ENCODE data around the gene CPSF3.

Gene CPSF3

GRCh38 chr2:9416962-9417316 lies 6.5 kb upstream of the CPSF3 start:
- no peak for DNase-seq (ENCODE audit: low read depth in 2 of 2, low spot score in 1 of 2)

GRCh38 chr2:9417725-9418124 lies 5.7 kb upstream of the CPSF3 start:
- no peak for DNase-seq (ENCODE audit: low read depth in 2 of 2, low spot score in 1 of 2)

- no peak for DNase-seq (ENCODE audit: low read depth in 2 of 2, low spot score in 1 of 2)
Observed at GRCh38 chr2:9418746-9419145, 4.7 kb upstream of the CPSF3 start.

- DNase-seq (ENCODE audit: low read depth in 2 of 2, low spot score in 1 of 2): no peak
Observed at GRCh38 chr2:9419541-9419940, 3.9 kb upstream of the CPSF3 start.

GRCh38 chr2:9420495-9420894 lies 3.0 kb upstream of the CPSF3 start:
- DNase-seq (ENCODE audit: low read depth in 2 of 2, low spot score in 1 of 2): no peak

GRCh38 chr2:9422321-9423099 lies 944 bp upstream of the CPSF3 start:
- peak; percentile 20 to 21 for DNase-seq (ENCODE audit: low read depth in 2 of 2, low spot score in 1 of 2)

GRCh38 chr2:9423922-9424272 lies 443 bp downstream of the CPSF3 start:
- DNase-seq (ENCODE audit: low read depth in 2 of 2, low spot score in 1 of 2): no peak

GRCh38 chr2:9424447-9425164 lies 1.2 kb downstream of the CPSF3 start:
- no peak for DNase-seq (ENCODE audit: low read depth in 2 of 2, low spot score in 1 of 2)

- DNase-seq (ENCODE audit: low read depth in 2 of 2, low spot score in 1 of 2): no peak
Observed at GRCh38 chr2:9428965-9429577, 5.6 kb downstream of the CPSF3 start.

- no peak for DNase-seq (ENCODE audit: low read depth in 2 of 2, low spot score in 1 of 2)
Observed at GRCh38 chr2:9430316-9431293, 7.2 kb downstream of the CPSF3 start.

- DNase-seq (ENCODE audit: low read depth in 2 of 2, low spot score in 1 of 2): no peak
Observed at GRCh38 chr2:9434489-9434888, 11.0 kb downstream of the CPSF3 start.

- DNase-seq (ENCODE audit: low read depth in 2 of 2, low spot score in 1 of 2): no peak
Observed at GRCh38 chr2:9439536-9439935, 16.1 kb downstream of the CPSF3 start.

- no peak for DNase-seq (ENCODE audit: low read depth in 2 of 2, low spot score in 1 of 2)
Observed at GRCh38 chr2:9440058-9440727, 16.7 kb downstream of the CPSF3 start.

- DNase-seq (ENCODE audit: low read depth in 2 of 2, low spot score in 1 of 2): no peak
Observed at GRCh38 chr2:9441556-9441955, 18.1 kb downstream of the CPSF3 start.

- DNase-seq (ENCODE audit: low read depth in 2 of 2, low spot score in 1 of 2): no peak
Observed at GRCh38 chr2:9443526-9443925, 20.1 kb downstream of the CPSF3 start.

GRCh38 chr2:9445089-9445488 lies 21.6 kb downstream of the CPSF3 start:
- no peak for DNase-seq (ENCODE audit: low read depth in 2 of 2, low spot score in 1 of 2)

GRCh38 chr2:9451231-9451630 lies 27.8 kb downstream of the CPSF3 start:
- no peak for DNase-seq (ENCODE audit: low read depth in 2 of 2, low spot score in 1 of 2)

GRCh38 chr2:9460441-9461017 lies 37.1 kb downstream of the CPSF3 start:
- DNase-seq (ENCODE audit: low read depth in 2 of 2, low spot score in 1 of 2): no peak

GRCh38 chr2:9461079-9461478 lies 37.6 kb downstream of the CPSF3 start:
- DNase-seq (ENCODE audit: low read depth in 2 of 2, low spot score in 1 of 2): no peak

- DNase-seq (ENCODE audit: low read depth in 2 of 2, low spot score in 1 of 2): no peak
Observed at GRCh38 chr2:9462313-9462712, 38.9 kb downstream of the CPSF3 start.

Data from stimulated activated CD8-positive, alpha-beta memory T cell treated with anti-CD3 and anti-CD28 coated beads, Interleukin-4, amount 100 ng/mL, for 4 hours (primary cell).